Measurements from ENCODE around the gene TTC6.

- TF ChIP-seq CTCF (conservative IDR thresholded peaks at IDR 0.05; ENCODE audit: low read depth, low read length) (no peak), EZH2 (IDR thresholded peaks at IDR 0.05; ENCODE audit: borderline replicate concordance, low read depth, low read length, poor library complexity, severe bottlenecking) (no peak)
Observed at GRCh38 chr14:37620856-37621255, 25.4 kb downstream of the TTC6 start.

Data from A673 (cell line).